Sigmoid colon (tissue), 4 donors: Measurements from ENCODE around the gene RHEB.

ENCODE experiments used
- EP300 ChIP-seq, 4 donors: sonication (generic); formaldehyde crosslinking; IDR thresholded peaks; one replicate each; pipeline ENCODE4 v1.6.1; 2017; ENCODE audit warnings: antibody characterized with exemption in 4 of 4
- POLR2AphosphoS5 ChIP-seq, 4 donors: sonication (generic); formaldehyde crosslinking; IDR thresholded peaks; one replicate each; pipeline ENCODE4 v1.6.1; 2017; ENCODE audit warnings: antibody characterized with exemption in 4 of 4
- TF ChIP-seq, protein P1 (sequence below), 4 experiments: fragments of 450-650 bp in 3 of 4; fragments of 200-600 bp in 1 of 4; IDR thresholded peaks; one replicate each; pipeline ENCODE4 v1.5.1; 2016 to 2019; ENCODE audit warnings: antibody characterized with exemption in 4 of 4, mild to moderate bottlenecking in 3 of 4, moderate library complexity in 2 of 4

GRCh38 chr7:151518105-151518946, 1.4 kb downstream of the RHEB start:
- TF ChIP-seq, protein P1, sequence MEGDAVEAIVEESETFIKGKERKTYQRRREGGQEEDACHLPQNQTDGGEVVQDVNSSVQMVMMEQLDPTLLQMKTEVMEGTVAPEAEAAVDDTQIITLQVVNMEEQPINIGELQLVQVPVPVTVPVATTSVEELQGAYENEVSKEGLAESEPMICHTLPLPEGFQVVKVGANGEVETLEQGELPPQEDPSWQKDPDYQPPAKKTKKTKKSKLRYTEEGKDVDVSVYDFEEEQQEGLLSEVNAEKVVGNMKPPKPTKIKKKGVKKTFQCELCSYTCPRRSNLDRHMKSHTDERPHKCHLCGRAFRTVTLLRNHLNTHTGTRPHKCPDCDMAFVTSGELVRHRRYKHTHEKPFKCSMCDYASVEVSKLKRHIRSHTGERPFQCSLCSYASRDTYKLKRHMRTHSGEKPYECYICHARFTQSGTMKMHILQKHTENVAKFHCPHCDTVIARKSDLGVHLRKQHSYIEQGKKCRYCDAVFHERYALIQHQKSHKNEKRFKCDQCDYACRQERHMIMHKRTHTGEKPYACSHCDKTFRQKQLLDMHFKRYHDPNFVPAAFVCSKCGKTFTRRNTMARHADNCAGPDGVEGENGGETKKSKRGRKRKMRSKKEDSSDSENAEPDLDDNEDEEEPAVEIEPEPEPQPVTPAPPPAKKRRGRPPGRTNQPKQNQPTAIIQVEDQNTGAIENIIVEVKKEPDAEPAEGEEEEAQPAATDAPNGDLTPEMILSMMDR (IDR thresholded peaks at IDR 0.05) = no peak
- peak in 3 of 4 donors; percentile 58 to 75 (median 65) for TF ChIP-seq POLR2AphosphoS5 (IDR thresholded peaks at IDR 0.05)
- peak in 1 of 4 donors; percentile 25 for TF ChIP-seq EP300 (IDR thresholded peaks at IDR 0.05)
